Central memory CD4-positive, alpha-beta T cell (primary cell): ENCODE measurements around the gene CRB2.
"Not testable (repeated sequence)": the region's sequence is repeated elsewhere in the genome, so short reads cannot be mapped to it uniquely, and the experiment has no call there.

Experiments used
- DNase-seq: peaks from one replicate; pipeline ENCODE4 v3.0.0; 2022

CRB2 gene

DNA sequence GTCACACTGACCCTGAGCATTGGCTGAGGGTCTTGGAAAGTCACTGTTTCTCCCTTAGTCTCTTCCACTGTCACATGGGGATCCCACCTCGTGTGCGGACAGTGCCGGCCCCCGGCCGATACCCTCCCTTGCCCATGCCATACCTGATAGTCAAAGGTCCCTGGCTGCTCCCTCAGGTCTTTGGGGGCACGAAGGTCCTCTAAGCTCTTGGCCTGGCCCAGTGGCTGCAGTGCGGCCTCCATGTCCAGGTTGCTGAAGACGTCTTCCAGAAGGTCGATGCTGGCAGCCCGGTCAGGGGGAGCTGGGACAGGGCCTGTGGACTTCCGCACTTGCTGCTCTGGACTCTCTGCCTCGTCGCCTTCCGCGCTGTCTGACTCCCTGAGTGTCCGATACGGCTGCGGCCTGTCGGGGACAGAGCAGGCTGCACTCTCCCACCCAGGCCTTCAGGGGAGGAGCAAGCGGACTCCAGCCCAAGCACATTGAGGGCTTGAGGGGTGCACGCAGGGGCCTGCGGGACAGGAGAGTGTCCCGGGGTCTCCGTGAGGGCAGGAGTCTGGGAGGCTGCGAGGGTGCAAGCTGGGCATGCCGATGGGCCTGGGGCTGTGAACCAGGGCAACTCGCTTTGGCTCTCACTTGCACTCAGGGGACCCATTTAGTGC lies 27.6 kb downstream of the CRB2 start:
- no peak for DNase-seq

DNA sequence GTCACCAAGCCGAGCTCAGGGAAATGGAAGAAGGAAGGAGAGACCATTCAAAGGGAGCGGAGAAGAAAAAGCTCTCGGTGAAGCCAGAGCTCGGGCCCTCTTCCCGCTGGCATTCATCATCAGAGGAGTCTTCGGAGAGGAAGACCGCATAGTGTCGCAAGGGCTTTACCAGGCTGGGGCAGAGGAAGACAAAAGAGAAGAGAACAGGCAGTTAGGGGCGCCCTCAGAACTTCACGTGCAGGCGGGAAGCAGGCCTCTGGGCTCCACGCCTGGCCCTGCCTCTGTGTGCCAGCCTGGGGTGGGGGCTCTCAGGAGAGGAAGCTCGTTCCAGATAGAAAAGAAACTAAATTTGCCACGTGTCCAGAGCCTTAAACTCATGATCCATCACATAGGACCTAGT lies 31.7 kb downstream of the CRB2 start:
- no peak for DNase-seq

- DNase-seq: no peak
Measured at GRCh38 chr9:123389070-123389469, 33.1 kb downstream of the CRB2 start.

GRCh38 chr9:123389698-123390097 lies 33.7 kb downstream of the CRB2 start:
- DNase-seq: no peak

- no peak for DNase-seq
Measured at GRCh38 chr9:123390337-123391135, 34.5 kb downstream of the CRB2 start.

GRCh38 chr9:123391233-123391632 lies 35.2 kb downstream of the CRB2 start:
- DNase-seq: no peak

- DNase-seq: no peak
Measured at GRCh38 chr9:123391946-123392345, 35.9 kb downstream of the CRB2 start.

DNA sequence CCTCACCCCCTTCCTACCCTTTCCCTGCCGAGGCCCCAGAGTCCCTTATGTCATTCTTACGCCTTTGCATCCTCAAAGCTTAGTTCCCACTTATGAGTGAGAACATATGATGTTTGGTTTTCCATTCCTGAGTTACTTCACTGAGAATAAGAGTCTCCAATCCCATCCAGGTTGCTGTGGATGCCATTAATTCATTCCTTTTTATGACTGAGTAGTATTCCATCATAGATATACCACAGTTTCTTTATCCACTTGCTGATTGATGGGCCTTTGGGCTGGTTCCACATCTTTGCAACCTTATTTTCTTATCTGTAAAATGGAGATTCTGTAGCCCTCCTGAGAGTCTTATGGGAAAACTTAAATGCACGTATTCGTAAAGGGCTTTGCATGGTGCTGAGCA lies 36.8 kb downstream of the CRB2 start:
- DNase-seq: no peak

DNA sequence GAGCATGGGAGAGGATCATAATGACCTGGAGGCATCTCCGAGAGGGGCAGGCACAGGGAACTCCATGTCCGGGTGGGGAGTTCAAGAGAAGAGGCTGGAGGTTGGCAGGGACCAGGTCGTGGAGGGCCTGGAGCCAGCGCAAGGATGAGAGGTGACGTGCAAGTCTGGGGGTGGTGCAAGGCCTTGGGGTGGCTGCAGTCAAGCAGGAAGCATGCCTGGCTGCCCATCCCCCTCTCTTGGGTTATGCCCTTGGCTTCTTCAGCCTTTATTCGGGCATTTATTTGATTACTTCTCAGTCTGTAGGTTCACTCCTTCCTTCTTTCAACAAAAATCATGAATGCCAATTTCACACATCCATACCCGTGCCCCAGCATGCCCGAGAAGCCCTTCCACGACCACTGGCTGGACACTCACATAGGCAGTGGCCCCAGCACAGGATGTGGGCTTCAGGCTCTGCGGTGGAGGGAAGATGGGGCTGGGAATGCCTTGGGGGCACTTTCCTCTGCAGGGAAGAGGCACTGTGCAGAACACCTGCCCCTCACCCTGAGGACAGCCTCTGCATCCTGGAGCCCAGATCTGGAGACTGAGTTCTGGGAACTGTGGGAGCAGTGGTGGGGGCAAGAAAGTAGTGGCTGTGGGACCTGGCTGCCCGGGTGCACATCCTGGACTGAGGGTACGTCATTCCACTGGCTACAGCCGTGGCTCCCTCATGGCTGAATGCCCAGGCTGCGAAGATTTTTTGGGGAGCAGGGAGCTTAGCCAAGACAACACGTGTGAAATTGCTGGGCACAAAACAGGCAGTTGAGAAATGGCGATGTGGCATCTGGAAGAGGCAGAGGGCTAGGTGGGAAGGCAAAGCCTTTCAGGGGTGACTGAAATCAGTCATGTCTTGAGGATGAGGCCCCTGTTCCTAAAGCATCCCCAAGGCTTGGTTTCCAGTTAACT lies 38.6 kb downstream of the CRB2 start:
- no peak for DNase-seq

- no peak for DNase-seq
Measured at GRCh38 chr9:123395276-123395688, 39.3 kb downstream of the CRB2 start.

DNA sequence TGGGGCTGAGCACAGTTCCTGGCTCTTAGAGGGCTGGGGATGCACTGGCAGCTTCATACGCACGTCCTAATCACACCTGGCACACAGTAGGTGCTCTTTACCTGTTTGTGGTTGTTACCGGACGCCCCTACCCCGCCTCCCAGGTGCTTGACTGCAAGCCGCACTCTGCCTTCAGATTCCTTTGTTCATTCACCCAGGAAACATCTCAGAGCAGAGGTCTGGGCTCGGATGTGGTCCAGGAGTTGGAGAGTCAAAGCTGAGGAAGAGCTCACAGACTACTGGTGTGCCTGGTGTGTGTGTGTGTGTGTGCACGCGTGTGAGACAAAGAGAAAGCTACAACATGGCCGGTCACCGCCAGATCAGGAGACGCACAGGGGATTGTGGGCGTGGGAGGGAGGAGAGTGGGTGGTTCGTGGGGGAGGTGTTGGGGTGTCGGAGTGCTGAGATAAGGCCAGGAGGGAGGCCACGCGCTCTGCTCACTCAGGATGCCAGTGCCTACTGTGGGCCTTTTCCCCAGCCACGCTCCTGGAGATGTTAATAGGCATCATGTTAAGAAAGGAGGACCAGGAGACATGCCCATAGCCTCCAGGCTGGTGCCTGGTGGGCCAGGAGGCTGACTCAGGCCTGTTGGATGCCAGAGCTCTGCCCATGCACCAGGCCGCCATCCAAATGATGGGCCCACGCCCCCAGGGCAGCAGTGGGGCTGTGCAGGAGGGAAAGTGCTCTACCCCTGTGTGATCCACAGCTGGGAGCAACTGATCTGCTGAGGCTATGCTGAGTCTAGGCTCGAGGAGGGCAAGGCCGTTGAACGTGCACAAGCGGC lies 39.9 kb downstream of the CRB2 start:
- DNase-seq: no peak

GRCh38 chr9:123397975-123398374 lies 42.0 kb downstream of the CRB2 start:
- DNase-seq: no peak

- DNase-seq: not testable (repeated sequence)
Measured at GRCh38 chr9:123398938-123399337, 42.9 kb downstream of the CRB2 start.

DNA sequence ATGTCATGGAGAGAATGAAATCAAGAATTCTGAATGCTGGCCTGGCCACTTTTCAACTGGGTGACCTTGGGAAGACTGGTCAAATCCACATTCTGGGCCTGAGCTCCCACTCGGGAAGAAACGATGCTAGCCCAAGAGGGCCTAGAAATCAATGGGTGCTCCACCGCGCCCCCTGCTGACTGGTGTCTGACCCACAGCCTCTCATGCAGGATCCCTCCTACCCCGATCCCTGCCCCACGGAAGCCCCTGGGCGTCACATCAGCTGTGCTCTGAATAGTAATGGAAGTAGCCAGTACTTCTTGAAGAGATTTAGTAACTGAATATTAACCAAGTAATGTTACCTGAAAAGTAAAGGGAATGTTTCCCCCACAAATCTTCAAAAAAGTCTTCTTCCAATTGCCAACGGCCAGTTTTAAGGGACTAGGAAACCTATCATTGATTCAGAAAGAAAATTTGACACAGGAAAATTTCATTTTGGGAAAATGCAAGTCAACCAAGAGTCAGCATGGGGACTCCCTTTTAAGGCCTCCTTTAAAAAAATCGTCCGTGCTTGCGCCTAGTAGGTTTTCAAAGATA lies 43.9 kb downstream of the CRB2 start:
- DNase-seq: no peak

DNA sequence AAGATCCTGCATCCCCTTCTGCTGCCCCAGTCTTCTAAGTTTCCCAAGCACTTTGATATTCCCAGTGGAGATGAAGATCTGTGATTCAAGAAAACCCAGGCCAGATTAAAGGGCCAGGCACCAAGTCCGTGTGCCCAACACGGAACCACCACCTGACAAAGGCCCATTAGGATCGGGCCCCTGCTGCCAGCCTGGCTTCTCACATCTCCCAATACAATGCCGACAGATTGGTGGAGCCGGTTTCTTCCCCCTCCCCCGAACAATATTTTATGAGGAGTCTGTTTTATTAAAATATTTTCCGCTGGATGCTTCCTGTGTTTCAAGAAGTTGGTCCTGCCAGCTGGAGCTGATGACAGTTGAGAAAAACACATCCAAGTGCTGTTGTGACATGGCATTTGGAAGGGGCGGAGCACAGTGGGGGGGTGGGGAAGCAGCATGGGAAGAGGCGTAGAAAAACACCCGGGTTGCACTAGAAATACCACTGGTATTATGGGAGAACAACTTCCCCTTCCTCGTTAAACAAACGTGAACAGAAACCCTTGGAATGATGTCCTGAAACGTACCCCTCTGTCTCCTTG lies 45.0 kb downstream of the CRB2 start:
- DNase-seq: no peak

DNA sequence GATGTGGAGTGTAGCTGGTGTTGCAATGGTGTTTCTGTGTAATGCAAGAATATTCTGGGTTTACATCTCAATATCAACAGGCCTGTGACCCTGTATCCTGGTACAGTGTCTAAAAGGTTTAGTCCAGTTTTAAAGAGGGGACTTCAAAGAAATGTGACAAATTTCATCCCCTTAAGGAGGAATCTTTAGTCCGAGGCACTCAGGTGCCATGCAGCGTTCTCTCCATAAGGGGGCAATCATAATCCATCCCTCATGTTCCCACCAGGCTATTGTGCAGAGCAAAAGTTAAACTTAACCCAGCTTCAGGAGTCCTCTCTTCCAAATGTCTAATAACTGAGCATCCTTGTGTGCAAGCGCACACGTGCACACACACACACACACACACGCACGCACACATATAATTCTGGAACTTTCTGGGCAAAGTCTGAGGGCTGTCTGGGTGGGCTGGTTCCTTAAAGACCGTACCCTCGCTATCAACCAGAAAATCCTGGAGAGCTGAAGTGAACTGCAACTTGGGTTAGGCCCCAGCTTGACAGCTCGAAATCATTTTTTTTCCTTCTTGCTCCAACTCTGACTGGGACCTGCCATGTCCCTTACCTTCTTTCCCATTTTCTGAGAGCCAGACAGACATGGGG lies 46.0 kb downstream of the CRB2 start:
- no peak for DNase-seq

GRCh38 chr9:123402981-123403509 lies 47.0 kb downstream of the CRB2 start:
- no peak for DNase-seq

DNA sequence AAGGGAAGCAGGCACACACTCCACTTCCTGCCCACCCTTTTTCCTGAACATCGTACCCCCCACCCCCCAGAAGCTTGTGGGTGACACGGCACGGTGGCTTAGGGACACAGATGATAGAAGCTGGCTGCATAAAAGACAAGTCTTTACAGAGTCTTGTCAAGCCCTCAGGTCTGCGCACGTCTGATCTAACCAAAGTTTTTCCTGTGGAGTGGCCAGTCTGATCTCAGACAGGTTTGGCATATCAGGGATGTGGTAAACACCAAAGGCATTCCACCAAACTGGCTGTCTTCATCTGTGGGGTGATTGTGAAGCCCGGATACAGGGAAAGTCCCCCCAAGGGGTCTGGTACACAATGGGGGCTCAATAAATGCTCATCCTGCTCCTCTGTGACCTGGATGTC lies 50.0 kb downstream of the CRB2 start:
- DNase-seq: no peak

GRCh38 chr9:123406691-123407216 lies 50.8 kb downstream of the CRB2 start:
- no peak for DNase-seq

- no peak for DNase-seq
Measured at GRCh38 chr9:123407217-123407851, 51.3 kb downstream of the CRB2 start.
